Measurements from ENCODE around the gene ABCG8.

Gene ABCG8

GRCh38 chr2:43838560-43839267 is at the start of gene ABCG8, which contains the start of gene ABCG5:
TSS of gene ABCG8 (plus strand) at chr2:43838971. CDS start at chr2:43839054, 83 bp downstream.
TSS of gene ABCG5 (minus strand) at chr2:43838839. CDS start at chr2:43838679, 160 bp downstream.
- no peak for TF ChIP-seq CTCF (IDR thresholded peaks at IDR 0.05)

- no peak for TF ChIP-seq CTCF (IDR thresholded peaks at IDR 0.05)
These were observed 48.6 kb upstream of the ABCG8 start for GRCh38 chr2:43790147-43790546.

- TF ChIP-seq CTCF (IDR thresholded peaks at IDR 0.05), result no peak
These were observed 47.6 kb upstream of the ABCG8 start for GRCh38 chr2:43791035-43791765.

- no peak for TF ChIP-seq CTCF (IDR thresholded peaks at IDR 0.05)
These were observed 46.1 kb upstream of the ABCG8 start for GRCh38 chr2:43792653-43793052.

GRCh38 chr2:43794956-43795355 is 43.8 kb upstream of the ABCG8 start:
- no peak for TF ChIP-seq CTCF (IDR thresholded peaks at IDR 0.05)

- TF ChIP-seq CTCF (IDR thresholded peaks at IDR 0.05), result no peak
These were observed 42.6 kb upstream of the ABCG8 start for GRCh38 chr2:43796206-43796605.

GRCh38 chr2:43798300-43798699 is 40.5 kb upstream of the ABCG8 start:
- TF ChIP-seq CTCF (IDR thresholded peaks at IDR 0.05), result peak; percentile 14; the same call in 1 of the 2 replicates

All from LNCAP (cell line).